ENCODE results near the gene SLC5A11. TPM values are rescaled to one million over a fixed set of nuclear protein-coding genes. Genes with fewer than 3 reads are reported as not detected.

The SLC5A11 gene
- total and polyA plus RNA-seq, 2 donors (not counting 1 experiment from before 2014, with no cell fraction given), result under 0.01 TPM; not detected in 1

DNA sequence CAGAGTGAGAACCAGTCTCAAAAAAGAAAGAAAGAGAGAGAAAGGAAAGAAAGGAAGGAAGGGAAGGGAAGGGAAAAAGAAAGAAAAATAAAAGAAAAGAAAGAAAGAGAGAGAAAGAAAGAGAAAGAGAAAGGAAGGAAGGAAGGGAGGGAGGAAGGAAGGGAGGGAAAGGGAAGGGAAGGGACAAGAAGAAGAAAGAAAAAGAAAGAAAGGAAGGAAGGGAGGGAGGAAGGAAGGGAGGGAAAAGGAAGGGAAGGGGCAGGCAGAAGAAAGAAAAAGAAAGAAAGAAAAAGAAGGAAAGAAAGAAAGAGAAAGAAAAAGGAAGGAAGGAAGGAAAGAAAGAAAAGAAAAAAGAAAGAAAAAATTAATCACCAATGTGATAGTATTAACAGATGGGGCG lies 15.7 kb downstream of the SLC5A11 start:
- Histone ChIP-seq H3K9ac (ENCODE audit: insufficient read depth, low read length) (no peak overlapping the region), H3K4me2 (ENCODE audit: extremely low read depth, insufficient read depth, low read length) (no peak overlapping the region), H3K4me1 (ENCODE audit: control insufficient read depth, extremely low read depth, insufficient read depth, low read length) (no peaks in the 10 kb centered on the region), H3K27me3 (ENCODE audit: control insufficient read depth, insufficient read depth, low read length) (peaks cover 2% of the 10 kb centered on the region), H3K36me3 (ENCODE audit: control insufficient read depth, insufficient read depth, low read length) (no peaks in the 10 kb centered on the region), H3K4me3 (replicated peaks in 1 of 4; ENCODE audit: control extremely low read depth in 1 of 4, insufficient read depth in 1 of 4, low read depth in 3 of 4, low read length in 4 of 4) (no peak overlapping the region), H3K9me3 (ENCODE audit: control insufficient read depth, insufficient read depth, low read depth, low read length) (no peaks in the 10 kb centered on the region), H2AFZ (ENCODE audit: low read length) (no peak overlapping the region), H3K27ac (ENCODE audit: insufficient read depth, low read length) (no peak overlapping the region), H4K20me1 (ENCODE audit: control insufficient read depth, extremely low read depth, insufficient read depth, low read length) (no peaks in the 10 kb centered on the region), H3K79me2 (ENCODE audit: control insufficient read depth, insufficient read depth, low read length) (no peaks in the 10 kb centered on the region)
- TF ChIP-seq EZH2 (IDR thresholded peaks at IDR 0.05; ENCODE audit: low read length, missing control alignments), result no peak
- TF ChIP-seq, protein P1, sequence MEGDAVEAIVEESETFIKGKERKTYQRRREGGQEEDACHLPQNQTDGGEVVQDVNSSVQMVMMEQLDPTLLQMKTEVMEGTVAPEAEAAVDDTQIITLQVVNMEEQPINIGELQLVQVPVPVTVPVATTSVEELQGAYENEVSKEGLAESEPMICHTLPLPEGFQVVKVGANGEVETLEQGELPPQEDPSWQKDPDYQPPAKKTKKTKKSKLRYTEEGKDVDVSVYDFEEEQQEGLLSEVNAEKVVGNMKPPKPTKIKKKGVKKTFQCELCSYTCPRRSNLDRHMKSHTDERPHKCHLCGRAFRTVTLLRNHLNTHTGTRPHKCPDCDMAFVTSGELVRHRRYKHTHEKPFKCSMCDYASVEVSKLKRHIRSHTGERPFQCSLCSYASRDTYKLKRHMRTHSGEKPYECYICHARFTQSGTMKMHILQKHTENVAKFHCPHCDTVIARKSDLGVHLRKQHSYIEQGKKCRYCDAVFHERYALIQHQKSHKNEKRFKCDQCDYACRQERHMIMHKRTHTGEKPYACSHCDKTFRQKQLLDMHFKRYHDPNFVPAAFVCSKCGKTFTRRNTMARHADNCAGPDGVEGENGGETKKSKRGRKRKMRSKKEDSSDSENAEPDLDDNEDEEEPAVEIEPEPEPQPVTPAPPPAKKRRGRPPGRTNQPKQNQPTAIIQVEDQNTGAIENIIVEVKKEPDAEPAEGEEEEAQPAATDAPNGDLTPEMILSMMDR (conservative IDR thresholded peaks at IDR 0.05 in 1 of 2, IDR thresholded peaks at IDR 0.05 in 1 of 2; ENCODE audit: low read depth in 1 of 2, low read length in 2 of 2), result no peak
- DNase-seq (ENCODE audit: low read depth in 2 of 2), result no peak

DNA sequence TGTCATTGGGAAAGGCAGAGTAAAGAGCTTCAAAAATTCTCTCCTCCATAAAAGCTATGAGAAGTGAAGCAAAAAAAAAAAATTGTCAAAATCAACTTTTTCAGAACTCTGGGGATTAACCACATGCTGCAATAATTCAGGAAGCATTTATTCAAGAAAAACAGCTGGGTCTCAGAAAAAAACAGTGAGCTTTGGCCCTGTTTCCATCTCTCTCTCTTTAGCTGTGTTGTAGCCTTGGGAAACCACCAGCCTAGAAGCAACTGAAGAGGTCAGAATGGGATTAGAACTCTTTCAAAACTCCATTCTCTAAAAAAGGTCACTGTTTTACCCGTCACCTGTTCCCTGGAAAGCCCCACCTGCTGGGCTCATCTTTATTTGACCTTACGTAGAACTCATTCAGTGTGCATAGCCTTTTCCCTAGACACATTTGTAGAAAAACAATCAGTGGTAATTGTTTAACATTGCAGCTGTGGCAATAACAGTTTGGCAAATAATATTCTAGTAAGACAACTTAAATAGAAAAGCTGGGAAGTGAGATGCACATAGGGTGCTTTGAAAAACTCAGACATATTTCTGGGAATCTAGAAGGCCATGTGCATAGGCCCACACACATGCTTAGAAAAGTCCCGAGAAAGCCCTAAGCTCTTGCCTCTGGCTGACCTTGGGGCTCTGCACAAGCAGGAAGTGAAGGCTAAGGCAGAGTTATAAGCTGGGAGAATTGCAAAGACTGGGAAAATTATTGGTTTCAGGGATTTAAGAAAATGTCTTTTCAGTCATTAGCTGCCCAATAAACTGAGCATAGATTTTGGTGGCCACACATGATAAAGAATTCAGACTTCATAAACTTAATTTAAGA lies 18.0 kb downstream of the SLC5A11 start:
- no peak for DNase-seq (ENCODE audit: low read depth in 2 of 2)
- no peak for TF ChIP-seq EZH2 (IDR thresholded peaks at IDR 0.05; ENCODE audit: low read length, missing control alignments)
- TF ChIP-seq, protein P1 (conservative IDR thresholded peaks at IDR 0.05 in 1 of 2, IDR thresholded peaks at IDR 0.05 in 1 of 2; ENCODE audit: low read depth in 1 of 2, low read length in 2 of 2), result no peak
- Histone ChIP-seq H3K27ac (ENCODE audit: insufficient read depth, low read length) (no peak overlapping the region), H2AFZ (ENCODE audit: low read length) (no peak overlapping the region), H3K4me2 (ENCODE audit: extremely low read depth, insufficient read depth, low read length) (no peak overlapping the region), H3K4me1 (ENCODE audit: control insufficient read depth, extremely low read depth, insufficient read depth, low read length) (no peaks in the 10 kb centered on the region), H3K9me3 (ENCODE audit: control insufficient read depth, insufficient read depth, low read depth, low read length) (no peaks in the 10 kb centered on the region), H3K36me3 (ENCODE audit: control insufficient read depth, insufficient read depth, low read length) (no peaks in the 10 kb centered on the region), H4K20me1 (ENCODE audit: control insufficient read depth, extremely low read depth, insufficient read depth, low read length) (no peaks in the 10 kb centered on the region), H3K27me3 (ENCODE audit: control insufficient read depth, insufficient read depth, low read length) (peaks cover 2% of the 10 kb centered on the region), H3K9ac (ENCODE audit: insufficient read depth, low read length) (no peak overlapping the region), H3K79me2 (ENCODE audit: control insufficient read depth, insufficient read depth, low read length) (no peaks in the 10 kb centered on the region), H3K4me3 (replicated peaks in 1 of 4; ENCODE audit: control extremely low read depth in 1 of 4, insufficient read depth in 1 of 4, low read depth in 3 of 4, low read length in 4 of 4) (no peak overlapping the region)

DNA sequence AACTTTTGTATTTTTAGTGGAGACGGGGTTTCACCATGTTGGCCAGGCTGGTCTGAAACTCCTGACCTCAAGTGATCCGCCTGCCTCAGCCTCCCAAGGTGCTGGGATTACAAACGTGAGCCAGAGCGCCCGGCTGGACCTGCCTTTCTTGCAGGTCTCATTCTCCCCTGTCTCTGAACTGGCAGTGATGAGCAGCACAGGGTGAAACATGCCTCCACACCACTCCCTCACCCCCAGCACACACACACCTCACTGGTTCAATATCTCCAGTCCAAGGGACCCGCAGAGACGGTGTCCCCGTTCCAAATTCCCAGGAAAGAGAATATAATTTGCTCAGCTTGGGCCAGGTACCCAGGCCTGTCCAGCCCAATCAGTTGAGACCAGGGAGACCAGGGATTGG lies 23.3 kb downstream of the SLC5A11 start:
- Histone ChIP-seq H3K27ac (ENCODE audit: insufficient read depth, low read length) (no peak overlapping the region), H3K9ac (ENCODE audit: insufficient read depth, low read length) (no peak overlapping the region), H3K36me3 (ENCODE audit: control insufficient read depth, insufficient read depth, low read length) (no peaks in the 10 kb centered on the region), H3K9me3 (ENCODE audit: control insufficient read depth, insufficient read depth, low read depth, low read length) (no peaks in the 10 kb centered on the region), H4K20me1 (ENCODE audit: control insufficient read depth, extremely low read depth, insufficient read depth, low read length) (no peaks in the 10 kb centered on the region), H2AFZ (ENCODE audit: low read length) (no peak overlapping the region), H3K27me3 (ENCODE audit: control insufficient read depth, insufficient read depth, low read length) (peaks cover 1% of the 10 kb centered on the region), H3K4me2 (ENCODE audit: extremely low read depth, insufficient read depth, low read length) (no peak overlapping the region), H3K4me1 (ENCODE audit: control insufficient read depth, extremely low read depth, insufficient read depth, low read length) (no peaks in the 10 kb centered on the region), H3K79me2 (ENCODE audit: control insufficient read depth, insufficient read depth, low read length) (no peaks in the 10 kb centered on the region), H3K4me3 (replicated peaks in 1 of 4; ENCODE audit: control extremely low read depth in 1 of 4, insufficient read depth in 1 of 4, low read depth in 3 of 4, low read length in 4 of 4) (no peak overlapping the region)
- TF ChIP-seq, protein P1 (conservative IDR thresholded peaks at IDR 0.05 in 1 of 2, IDR thresholded peaks at IDR 0.05 in 1 of 2; ENCODE audit: low read depth in 1 of 2, low read length in 2 of 2), result no peak
- no peak for TF ChIP-seq EZH2 (IDR thresholded peaks at IDR 0.05; ENCODE audit: low read length, missing control alignments)
- no peak for DNase-seq (ENCODE audit: low read depth in 2 of 2)

Measured in fibroblast of lung (primary cell).